GM12865 (cell line): ENCODE data around the gene CCDC97.

Experiments
- DNase-seq: peaks from one replicate; pipeline ENCODE4 v3.0.0; 2010; ENCODE audit warnings: low read depth
- H3K4me3 ChIP-seq: 2 replicates; pipeline ENCODE4 v1.5.1; 2011; ENCODE audit warnings: mild to moderate bottlenecking, low read depth, low read length, control low read depth
- CTCF ChIP-seq: IDR thresholded peaks from 2 replicates; pipeline ENCODE4 v1.5.1; 2011; ENCODE audit warnings: low read length, control low read depth, low read depth, inconsistent platforms; ENCODE audit not compliant: insufficient read depth; ENCODE audit errors: missing control alignments

The CCDC97 gene

GRCh38 chr19:41328842-41329225 lies 18.9 kb downstream of the CCDC97 start:
- no peak overlapping the region for H3K4me3 ChIP-seq
- DNase-seq, result no peak
- TF ChIP-seq CTCF, result no peak

- no peak overlapping the region for H3K4me3 ChIP-seq
- TF ChIP-seq CTCF, result no peak
- DNase-seq, result no peak
Measured at GRCh38 chr19:41330481-41330880, 20.5 kb downstream of the CCDC97 start.

- no peak overlapping the region for H3K4me3 ChIP-seq
- DNase-seq, result no peak
- no peak for TF ChIP-seq CTCF
Measured at GRCh38 chr19:41330946-41331678, 21.1 kb downstream of the CCDC97 start.

- TF ChIP-seq CTCF, result no peak
- DNase-seq, result no peak
- no peak overlapping the region for H3K4me3 ChIP-seq
Measured at GRCh38 chr19:41332000-41332399, 22.0 kb downstream of the CCDC97 start.

GRCh38 chr19:41332468-41332867 lies 22.5 kb downstream of the CCDC97 start:
- no peak for DNase-seq
- H3K4me3 ChIP-seq, result no peak overlapping the region
- TF ChIP-seq CTCF, result no peak

GRCh38 chr19:41334793-41335192 lies 24.8 kb downstream of the CCDC97 start:
- H3K4me3 ChIP-seq, result no peak overlapping the region
- TF ChIP-seq CTCF, result no peak
- peak; percentile 53 for DNase-seq

GRCh38 chr19:41335467-41335866 lies 25.5 kb downstream of the CCDC97 start:
- H3K4me3 ChIP-seq, result no peak overlapping the region
- DNase-seq, result no peak
- TF ChIP-seq CTCF, result no peak
